Thyroid gland (tissue), 4 donors: ENCODE results near the gene ADAM12.

Source experiments
- POLR2A ChIP-seq, 2 donors: fragments of 450-650 bp; IDR thresholded peaks; one replicate each; pipeline ENCODE4 v1.6.1; 2017; ENCODE audit warnings: antibody characterized with exemption in 2 of 2, mild to moderate bottlenecking in 2 of 2, moderate library complexity in 1 of 2
- TF ChIP-seq, protein P1 (sequence below), 6 experiments: fragments of 200-600 bp in 3 of 6; fragments of 450-650 bp in 3 of 6; sonication (generic) in 3 of 6; IDR thresholded peaks; one replicate each; pipeline ENCODE4 v1.5.1; 2016 to 2019; ENCODE audit warnings: antibody characterized with exemption in 6 of 6, mild to moderate bottlenecking in 2 of 6, inconsistent platforms in 1 of 6, moderate library complexity in 1 of 6

DNA sequence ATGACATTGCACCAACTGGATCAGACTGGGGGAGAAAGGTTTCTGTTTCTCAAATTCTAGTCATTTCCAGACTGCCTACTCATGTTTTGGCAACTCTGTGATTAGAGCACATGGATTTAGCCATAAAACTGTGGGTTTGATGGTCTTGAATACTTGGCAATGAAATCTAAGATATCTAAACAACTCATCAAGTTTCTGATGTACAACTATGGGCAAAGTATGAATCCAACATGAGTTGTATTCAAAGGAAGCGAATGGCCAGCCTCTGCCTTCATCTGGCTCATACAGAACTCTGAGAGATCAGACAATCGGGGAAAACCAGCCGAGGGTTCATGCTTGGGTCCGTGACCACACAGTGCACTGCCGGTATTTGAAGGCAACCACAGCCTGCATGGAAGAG is 144.3 kb downstream of the ADAM12 start:
- TF ChIP-seq, protein P1, sequence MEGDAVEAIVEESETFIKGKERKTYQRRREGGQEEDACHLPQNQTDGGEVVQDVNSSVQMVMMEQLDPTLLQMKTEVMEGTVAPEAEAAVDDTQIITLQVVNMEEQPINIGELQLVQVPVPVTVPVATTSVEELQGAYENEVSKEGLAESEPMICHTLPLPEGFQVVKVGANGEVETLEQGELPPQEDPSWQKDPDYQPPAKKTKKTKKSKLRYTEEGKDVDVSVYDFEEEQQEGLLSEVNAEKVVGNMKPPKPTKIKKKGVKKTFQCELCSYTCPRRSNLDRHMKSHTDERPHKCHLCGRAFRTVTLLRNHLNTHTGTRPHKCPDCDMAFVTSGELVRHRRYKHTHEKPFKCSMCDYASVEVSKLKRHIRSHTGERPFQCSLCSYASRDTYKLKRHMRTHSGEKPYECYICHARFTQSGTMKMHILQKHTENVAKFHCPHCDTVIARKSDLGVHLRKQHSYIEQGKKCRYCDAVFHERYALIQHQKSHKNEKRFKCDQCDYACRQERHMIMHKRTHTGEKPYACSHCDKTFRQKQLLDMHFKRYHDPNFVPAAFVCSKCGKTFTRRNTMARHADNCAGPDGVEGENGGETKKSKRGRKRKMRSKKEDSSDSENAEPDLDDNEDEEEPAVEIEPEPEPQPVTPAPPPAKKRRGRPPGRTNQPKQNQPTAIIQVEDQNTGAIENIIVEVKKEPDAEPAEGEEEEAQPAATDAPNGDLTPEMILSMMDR (IDR thresholded peaks at IDR 0.05) = no peak
- no peak for TF ChIP-seq POLR2A (IDR thresholded peaks at IDR 0.05)
